GM12878 (cell line): ENCODE data around the gene HES2. TPM values are rescaled to one million over a fixed set of nuclear protein-coding genes. Genes with fewer than 3 reads are reported as not detected.

Experiments used
- ATF7 ChIP-seq: fragments of 450-650 bp; IDR thresholded peaks from 2 replicates; pipeline ENCODE4 v1.6.1; 2016; ENCODE audit warnings: low read depth, mild to moderate bottlenecking
- CREM ChIP-seq: IDR thresholded peaks from 2 replicates; pipeline ENCODE4 v1.6.1; 2014; ENCODE audit warnings: antibody characterized with exemption, low read depth
- DPF2 ChIP-seq: fragments of 450-650 bp; IDR thresholded peaks from 2 replicates; pipeline ENCODE4 v1.6.1; 2017; ENCODE audit warnings: mild to moderate bottlenecking
- ESRRA ChIP-seq: IDR thresholded peaks from 2 replicates; pipeline ENCODE4 v1.6.1; 2012; ENCODE audit warnings: mild to moderate bottlenecking, low read length, improper control_type of control experiment
- EZH2 ChIP-seq: IDR thresholded peaks from 2 replicates; pipeline ENCODE4 v1.6.1; 2012; ENCODE audit warnings: low read depth, mild to moderate bottlenecking, control low read depth, inconsistent platforms, low read length, borderline replicate concordance; ENCODE audit not compliant: control insufficient read depth
- FOXM1 ChIP-seq: IDR thresholded peaks from 2 replicates; pipeline ENCODE4 v1.6.1; 2012; ENCODE audit warnings: low read depth, mild to moderate bottlenecking, inconsistent platforms, low read length, moderate library complexity
- HDAC2 ChIP-seq: fragments of 200-600 bp; sonication (generic); IDR thresholded peaks from 2 replicates; pipeline ENCODE4 v1.6.1; 2017
- IKZF1 ChIP-seq: fragments of 450-650 bp; conservative IDR thresholded peaks from 2 replicates; pipeline ENCODE4 v1.6.1; 2017; ENCODE audit warnings: antibody characterized with exemption, mild to moderate bottlenecking
- KAT2A ChIP-seq: conservative IDR thresholded peaks from 2 replicates; pipeline ENCODE4 v1.6.1; 2011; ENCODE audit warnings: low read depth, low read length; ENCODE audit not compliant: control insufficient read depth
- MLLT1 ChIP-seq: fragments of 450-650 bp; IDR thresholded peaks from 2 replicates; pipeline ENCODE4 v1.6.1; 2016; ENCODE audit warnings: mild to moderate bottlenecking
- MXI1 ChIP-seq: fragments of 150-350 bp; IDR thresholded peaks from 2 replicates; pipeline ENCODE4 v1.6.1; 2011; ENCODE audit warnings: low read depth, mild to moderate bottlenecking, inconsistent platforms, low read length, improper control_type of control experiment
- PBX3 ChIP-seq: IDR thresholded peaks from 2 replicates; pipeline ENCODE4 v1.6.1; 2011; ENCODE audit warnings: mild to moderate bottlenecking, low read depth, low read length, moderate library complexity; ENCODE audit not compliant: insufficient replicate concordance
- RFX5 ChIP-seq: IDR thresholded peaks from 2 replicates; pipeline ENCODE4 v1.6.1; 2011; ENCODE audit warnings: low read depth, low read length, improper control_type of control experiment
- SMARCA5 ChIP-seq: fragments of 450-650 bp; IDR thresholded peaks from 2 replicates; pipeline ENCODE4 v1.6.1; 2017; ENCODE audit warnings: mild to moderate bottlenecking
- SRF ChIP-seq, 2 experiments: IDR thresholded peaks; 2 replicates each; pipeline ENCODE4 v1.6.1; 2011; ENCODE audit warnings: low read depth in 2 of 2, low read length in 2 of 2, mild to moderate bottlenecking in 1 of 2, moderate library complexity in 1 of 2
- ZNF687 ChIP-seq: fragments of 450-650 bp; IDR thresholded peaks from 2 replicates; pipeline ENCODE4 v1.6.1; 2017; ENCODE audit warnings: mild to moderate bottlenecking, moderate library complexity
- polyA plus RNA-seq, 11 experiments: library from polyadenylated mRNA; depleted of rRNA in 4 of 11; unstranded in 6 of 11; stranded (reverse) in 5 of 11; fragments of >200 nt; fragmentation: Nextera tagmentation in 4 of 11; fragmentation: Illumina TruSeq in 1 of 11; extraction: Ambion mirVana in 4 of 11; extraction: Trizol in 1 of 11; gene quantifications; 1 replicate in 1 of 11; 2 replicates in 10 of 11; pipeline versions ENCODE4 v1.2.1 to v1.2.3, GENCODE V29; 2011 to 2016; ENCODE audit warnings: inconsistent platforms in 2 of 11, missing spikeins in 2 of 11, low read depth in 1 of 11
- total RNA-seq, 4 experiments: library from RNA; depleted of rRNA in 3 of 4; stranded (reverse); fragments of >200 nt in 3 of 4; fragmentation: Illumina TruSeq in 1 of 4; extraction: Trizol in 1 of 4; gene quantifications; 2 replicates each; pipeline versions ENCODE4 v1.2.1 to v1.2.3, GENCODE V29; 2013 to 2021
- TF ChIP-seq, protein P1 (sequence below): fragments of 450-650 bp; IDR thresholded peaks from 2 replicates; pipeline ENCODE4 v1.6.1; 2017; ENCODE audit warnings: low read depth, mild to moderate bottlenecking, moderate library complexity
- TF ChIP-seq, protein P2 (sequence below): fragments of 450-650 bp; conservative IDR thresholded peaks from 2 replicates; pipeline ENCODE4 v1.6.1; 2017; ENCODE audit warnings: mild to moderate bottlenecking, moderate library complexity
- TF ChIP-seq, protein P3 (sequence below): IDR thresholded peaks from 2 replicates; pipeline ENCODE4 v1.6.1; 2012; ENCODE audit warnings: low read depth, low read length, improper control_type of control experiment

HES2 gene
- total and polyA plus RNA-seq, 10 of the 15 experiments (the other 5 are each of a cell fraction or from before 2014, with no cell fraction given), result 0.13 to 2.0 (median 0.26) TPM

DNA sequence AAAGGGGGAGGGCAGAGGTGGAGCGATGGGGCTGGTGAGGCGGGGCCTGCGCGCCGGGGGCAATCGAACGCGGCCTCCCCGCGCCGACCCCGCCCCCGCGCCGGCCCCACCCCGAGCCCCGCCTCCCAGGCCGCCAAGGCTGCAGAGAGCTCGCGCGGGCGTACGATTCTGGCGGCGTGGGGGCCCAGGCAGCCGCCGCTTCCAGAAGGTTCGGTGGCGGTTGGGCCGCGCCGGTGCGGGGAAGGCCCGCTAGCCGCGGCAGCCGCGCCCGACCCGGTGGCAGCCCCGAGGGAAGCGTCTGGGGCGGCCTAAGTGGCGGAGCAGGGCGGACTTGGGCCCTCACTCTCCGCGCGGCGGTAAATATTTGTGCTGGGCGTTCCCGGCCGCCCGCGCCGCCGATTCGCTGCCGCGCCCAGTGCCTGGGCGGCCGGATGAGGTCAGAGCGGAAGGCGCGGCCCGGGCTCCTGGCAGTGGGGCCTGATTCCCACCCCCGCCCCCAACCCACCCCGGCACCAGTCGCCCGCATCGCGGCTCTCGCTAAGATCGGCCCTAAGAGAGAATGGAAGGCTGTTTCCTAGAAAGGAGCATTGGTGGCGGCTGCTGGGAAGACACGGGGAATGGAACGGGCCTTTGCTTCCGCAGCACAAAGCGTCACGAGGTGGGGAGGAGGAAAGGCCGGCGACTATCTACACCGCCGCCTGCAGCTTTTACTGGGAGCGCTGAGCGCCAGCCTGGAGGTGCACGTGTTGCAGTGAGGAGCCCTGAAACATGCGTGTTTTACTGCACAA lies 26.1 kb downstream of the HES2 start, which contains the start of gene ACOT7 (continued):
- TF ChIP-seq MLLT1 (peak; percentile 46; the same call in 1 of the 2 replicates), SRF (IDR thresholded peaks at IDR 0.05; ENCODE audit: low read depth in 2 of 2, low read length in 2 of 2) (peak in 1 of 2 experiments; percentile 13; a peak in 1 of 4 replicates), PBX3 (no peak), EZH2 (no peak), CREM (peak; percentile 13; the same call in 1 of the 2 replicates), SMARCA5 (peak; percentile 11; the same call in 1 of the 2 replicates), IKZF1 (peak; percentile 67), RFX5 (no peak), DPF2 (peak; percentile 72; the same call in 1 of the 2 replicates), FOXM1 (no peak), ESRRA (no peak), KAT2A (no peak), MXI1 (peak; percentile 94), HDAC2 (no peak), ATF7 (no peak), ZNF687 (peak; percentile 46)
- TF ChIP-seq, protein P1, sequence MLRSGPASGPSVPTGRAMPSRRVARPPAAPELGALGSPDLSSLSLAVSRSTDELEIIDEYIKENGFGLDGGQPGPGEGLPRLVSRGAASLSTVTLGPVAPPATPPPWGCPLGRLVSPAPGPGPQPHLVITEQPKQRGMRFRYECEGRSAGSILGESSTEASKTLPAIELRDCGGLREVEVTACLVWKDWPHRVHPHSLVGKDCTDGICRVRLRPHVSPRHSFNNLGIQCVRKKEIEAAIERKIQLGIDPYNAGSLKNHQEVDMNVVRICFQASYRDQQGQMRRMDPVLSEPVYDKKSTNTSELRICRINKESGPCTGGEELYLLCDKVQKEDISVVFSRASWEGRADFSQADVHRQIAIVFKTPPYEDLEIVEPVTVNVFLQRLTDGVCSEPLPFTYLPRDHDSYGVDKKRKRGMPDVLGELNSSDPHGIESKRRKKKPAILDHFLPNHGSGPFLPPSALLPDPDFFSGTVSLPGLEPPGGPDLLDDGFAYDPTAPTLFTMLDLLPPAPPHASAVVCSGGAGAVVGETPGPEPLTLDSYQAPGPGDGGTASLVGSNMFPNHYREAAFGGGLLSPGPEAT, result peak; percentile 35; the same call in 1 of the 2 replicates
- TF ChIP-seq, protein P2, sequence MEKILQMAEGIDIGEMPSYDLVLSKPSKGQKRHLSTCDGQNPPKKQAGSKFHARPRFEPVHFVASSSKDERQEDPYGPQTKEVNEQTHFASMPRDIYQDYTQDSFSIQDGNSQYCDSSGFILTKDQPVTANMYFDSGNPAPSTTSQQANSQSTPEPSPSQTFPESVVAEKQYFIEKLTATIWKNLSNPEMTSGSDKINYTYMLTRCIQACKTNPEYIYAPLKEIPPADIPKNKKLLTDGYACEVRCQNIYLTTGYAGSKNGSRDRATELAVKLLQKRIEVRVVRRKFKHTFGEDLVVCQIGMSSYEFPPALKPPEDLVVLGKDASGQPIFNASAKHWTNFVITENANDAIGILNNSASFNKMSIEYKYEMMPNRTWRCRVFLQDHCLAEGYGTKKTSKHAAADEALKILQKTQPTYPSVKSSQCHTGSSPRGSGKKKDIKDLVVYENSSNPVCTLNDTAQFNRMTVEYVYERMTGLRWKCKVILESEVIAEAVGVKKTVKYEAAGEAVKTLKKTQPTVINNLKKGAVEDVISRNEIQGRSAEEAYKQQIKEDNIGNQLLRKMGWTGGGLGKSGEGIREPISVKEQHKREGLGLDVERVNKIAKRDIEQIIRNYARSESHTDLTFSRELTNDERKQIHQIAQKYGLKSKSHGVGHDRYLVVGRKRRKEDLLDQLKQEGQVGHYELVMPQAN, result peak; percentile 93
- TF ChIP-seq, protein P3, sequence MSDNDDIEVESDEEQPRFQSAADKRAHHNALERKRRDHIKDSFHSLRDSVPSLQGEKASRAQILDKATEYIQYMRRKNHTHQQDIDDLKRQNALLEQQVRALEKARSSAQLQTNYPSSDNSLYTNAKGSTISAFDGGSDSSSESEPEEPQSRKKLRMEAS, result peak; percentile 66
